PC-9 (cell line): ENCODE results near the gene HOXA11. TPM values are rescaled to one million over a fixed set of nuclear protein-coding genes. Genes with fewer than 3 reads are reported as not detected.

Source experiments
- BruUV-seq: library from RNA; stranded (reverse); fragments of 400-500 nt; replicated peaks from 2 replicates; lab custom pipeline; 2021; lab: Mats Ljungman, UMichigan
- CTCF ChIA-PET: fragments of 300-600 bp; sonication (Branson Sonifier 250); formaldehyde crosslinking; loops from one replicate; lab custom pipeline; 2022; ENCODE audit warnings: antibody characterized with exemption; lab: Charles Lee
- POLR2A ChIA-PET: fragments of 300-600 bp; sonication (Branson Sonifier 250); formaldehyde crosslinking; loops from one replicate; lab custom pipeline; 2022; ENCODE audit warnings: antibody characterized with exemption; ENCODE audit not compliant: unreplicated experiment; lab: Charles Lee
- DNase-seq, 2 experiments: peaks; one replicate each; pipeline versions ENCODE4 v3.0.0 to v3.0.0-alpha.2; 2015 to 2022; ENCODE audit warnings: mixed read lengths in 1 of 2
- H2AFZ ChIP-seq: fragments of 200-600 bp; sonication (generic); 2 replicates; pipeline ENCODE4 v1.8.1; 2017; ENCODE audit warnings: antibody characterized with exemption
- H3F3A ChIP-seq: fragments of 200-600 bp; sonication (generic); 2 replicates; pipeline ENCODE4 v1.8.1; 2017; ENCODE audit warnings: antibody characterized with exemption, mild to moderate bottlenecking, low read depth; ENCODE audit not compliant: insufficient read depth
- H3K27ac ChIP-seq: fragments of 200-600 bp; sonication (generic); 2 replicates; pipeline ENCODE4 v1.6.1; 2016; ENCODE audit warnings: mixed run types
- H3K27me3 ChIP-seq: fragments of 200-600 bp; sonication (generic); 2 replicates; pipeline ENCODE4 v1.6.1; 2016; ENCODE audit warnings: low read depth, mixed run types; ENCODE audit not compliant: insufficient read depth
- H3K36me3 ChIP-seq: fragments of 200-600 bp; sonication (generic); 2 replicates; pipeline ENCODE4 v1.6.1; 2016; ENCODE audit warnings: low read depth, mixed run types
- H3K4me1 ChIP-seq: fragments of 200-600 bp; sonication (generic); replicated peaks from 2 replicates; pipeline ENCODE4 v1.6.1; 2016; ENCODE audit warnings: mixed run types; ENCODE audit not compliant: insufficient read depth
- H3K4me2 ChIP-seq: fragments of 200-600 bp; sonication (generic); 2 replicates; pipeline ENCODE4 v1.6.1; 2017; ENCODE audit warnings: mixed run types
- H3K4me3 ChIP-seq: fragments of 200-600 bp; sonication (generic); 2 replicates; pipeline ENCODE4 v1.6.1; 2016; ENCODE audit warnings: mixed run types
- H3K79me2 ChIP-seq: fragments of 200-600 bp; sonication (generic); 2 replicates; pipeline ENCODE4 v1.6.1; 2017; ENCODE audit warnings: low read depth, mixed run types
- H3K9me2 ChIP-seq: fragments of 200-600 bp; sonication (generic); 2 replicates; pipeline ENCODE4 v1.8.1; 2017; ENCODE audit warnings: mild to moderate bottlenecking; ENCODE audit not compliant: insufficient read depth
- H3K9me3 ChIP-seq: fragments of 200-600 bp; sonication (generic); 2 replicates; pipeline ENCODE4 v1.8.1; 2016; ENCODE audit warnings: low read depth; ENCODE audit not compliant: insufficient read depth
- H4K20me1 ChIP-seq: fragments of 200-600 bp; sonication (generic); 2 replicates; pipeline ENCODE4 v1.8.1; 2017; ENCODE audit not compliant: insufficient read depth
- EZH2 ChIP-seq: fragments of 200-600 bp; sonication (generic); IDR thresholded peaks from 2 replicates; pipeline ENCODE4 v1.8.0; 2017; ENCODE audit warnings: antibody characterized with exemption, low read depth
- intact Hi-C: fragments of 100-400 bp; cut with micrococcal nuclease; formaldehyde crosslinking; loops from one replicate; pipeline ENCODE4 v1.10.0; 2022; ENCODE audit not compliant: unreplicated experiment
- total RNA-seq: library from RNA; stranded (reverse); gene quantifications from 2 replicates; pipeline ENCODE4 v1.2.3, GENCODE V29; 2021
- TF ChIP-seq, protein P1 (sequence below): fragments of 200-600 bp; sonication (generic); conservative IDR thresholded peaks from 2 replicates; pipeline ENCODE4 v1.6.1; 2017; ENCODE audit warnings: mixed run types, antibody characterized with exemption, mild to moderate bottlenecking, moderate library complexity

HOXA11 gene
- total RNA-seq, 1 experiment from 2014 or later: 0.26 TPM

GRCh38 chr7:27175626-27176523 is 9.2 kb downstream of the HOXA11 start:
- ChIA-PET POLR2A (no interaction called here), CTCF (interaction anchor here (0.5 to 1.0 kb wide), 4 partner anchors 20 to 494 kb away, joined by 3 to 8 read pairs (median 3); no protein-coding TSS in a partner anchor)
- Histone ChIP-seq H3K4me3 (no peak overlapping the region), H3K4me2 (no peak overlapping the region), H3F3A (peaks cover 12% of the 10 kb centered on the region; the same call in 1 of the 2 replicates), H3K4me1 (peaks cover 3% of the 10 kb centered on the region), H3K27me3 (no peaks in the 10 kb centered on the region), H3K9me2 (no peaks in the 10 kb centered on the region), H3K27ac (no peak overlapping the region), H4K20me1 (no peaks in the 10 kb centered on the region), H3K79me2 (no peaks in the 10 kb centered on the region), H3K9me3 (no peaks in the 10 kb centered on the region), H2AFZ (no peak overlapping the region), H3K36me3 (no peaks in the 10 kb centered on the region)
- BruUV-seq: no TSS peak
- intact Hi-C loops: no loop called here
- TF ChIP-seq, protein P1, sequence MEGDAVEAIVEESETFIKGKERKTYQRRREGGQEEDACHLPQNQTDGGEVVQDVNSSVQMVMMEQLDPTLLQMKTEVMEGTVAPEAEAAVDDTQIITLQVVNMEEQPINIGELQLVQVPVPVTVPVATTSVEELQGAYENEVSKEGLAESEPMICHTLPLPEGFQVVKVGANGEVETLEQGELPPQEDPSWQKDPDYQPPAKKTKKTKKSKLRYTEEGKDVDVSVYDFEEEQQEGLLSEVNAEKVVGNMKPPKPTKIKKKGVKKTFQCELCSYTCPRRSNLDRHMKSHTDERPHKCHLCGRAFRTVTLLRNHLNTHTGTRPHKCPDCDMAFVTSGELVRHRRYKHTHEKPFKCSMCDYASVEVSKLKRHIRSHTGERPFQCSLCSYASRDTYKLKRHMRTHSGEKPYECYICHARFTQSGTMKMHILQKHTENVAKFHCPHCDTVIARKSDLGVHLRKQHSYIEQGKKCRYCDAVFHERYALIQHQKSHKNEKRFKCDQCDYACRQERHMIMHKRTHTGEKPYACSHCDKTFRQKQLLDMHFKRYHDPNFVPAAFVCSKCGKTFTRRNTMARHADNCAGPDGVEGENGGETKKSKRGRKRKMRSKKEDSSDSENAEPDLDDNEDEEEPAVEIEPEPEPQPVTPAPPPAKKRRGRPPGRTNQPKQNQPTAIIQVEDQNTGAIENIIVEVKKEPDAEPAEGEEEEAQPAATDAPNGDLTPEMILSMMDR: no peak
- no peak for TF ChIP-seq EZH2
- DNase-seq: no peak

- POLR2A ChIA-PET: no interaction called here
- no peak overlapping the region for H2AFZ ChIP-seq
- H3K79me2 ChIP-seq: no peaks in the 10 kb centered on the region
- CTCF ChIA-PET: interaction anchor here (0.6 kb wide), 1 partner anchor 55 kb away, joined by 3 read pairs; no protein-coding TSS in a partner anchor
- intact Hi-C loops: no loop called here
- no peak overlapping the region for H3K4me2 ChIP-seq
- H3F3A ChIP-seq: peaks cover 18% of the 10 kb centered on the region; the same call in 1 of the 2 replicates
- no peak for TF ChIP-seq EZH2
- TF ChIP-seq, protein P1: no peak
- H3K4me3 ChIP-seq: no peak overlapping the region
- no peak overlapping the region for H3K27ac ChIP-seq
- H3K27me3 ChIP-seq: no peaks in the 10 kb centered on the region
- H4K20me1 ChIP-seq: no peaks in the 10 kb centered on the region
- H3K9me2 ChIP-seq: no peaks in the 10 kb centered on the region
- DNase-seq: no peak
- BruUV-seq: no TSS peak
- peaks cover 12% of the 10 kb centered on the region for H3K4me1 ChIP-seq
- no peaks in the 10 kb centered on the region for H3K36me3 ChIP-seq
- H3K9me3 ChIP-seq: no peaks in the 10 kb centered on the region
Observed at GRCh38 chr7:27174874-27175625, 10.0 kb downstream of the HOXA11 start.

- Histone ChIP-seq H3K4me1 (peaks cover 13% of the 10 kb centered on the region), H3F3A (peaks cover 18% of the 10 kb centered on the region; the same call in 1 of the 2 replicates), H3K9me3 (no peaks in the 10 kb centered on the region), H3K79me2 (no peaks in the 10 kb centered on the region), H2AFZ (no peak within 1 kb of the TSS), H3K4me3 (no peak within 1 kb of the TSS), H3K36me3 (no peaks in the 10 kb centered on the region), H4K20me1 (no peaks in the 10 kb centered on the region), H3K27ac (no peak within 1 kb of the TSS), H3K9me2 (no peaks in the 10 kb centered on the region), H3K4me2 (no peak within 1 kb of the TSS), H3K27me3 (no peaks in the 10 kb centered on the region)
- DNase-seq: no peak
- POLR2A ChIA-PET: no interaction called here
- CTCF ChIA-PET: no interaction called here
- no TSS peak for BruUV-seq
- TF ChIP-seq, protein P1: no peak
- TF ChIP-seq EZH2: no peak
- intact Hi-C loops: no loop called here
Observed at GRCh38 chr7:27173956-27174873, 10.8 kb downstream of the HOXA11 start, which contains the start of gene HOXA10. HOXA10 (minus strand) TSS chr7:27174320; CDS start chr7:27174306, 14 bp downstream.
